Neural crest cell (in vitro differentiated cells): ENCODE results near the gene LTBP1. TPM values are rescaled to one million over a fixed set of nuclear protein-coding genes. Genes with fewer than 3 reads are reported as not detected.
A peak's percentile ranks its signal among the peaks of the same experiment; 100 is the strongest.

Experiments
- DNase-seq: peaks from one replicate; pipeline ENCODE4 v3.0.0; 2021; ENCODE audit warnings: low read depth, mixed read lengths, low spot score
- H3K27ac Mint-ChIP-seq: one replicate; pipeline ENCODE4 v1.8.0; 2021; ENCODE audit warnings: mild to moderate bottlenecking, mixed read lengths; ENCODE audit not compliant: unreplicated experiment
- H3K27me3 Mint-ChIP-seq: 2 replicates; pipeline ENCODE4 v1.8.0; 2021; ENCODE audit warnings: low read depth, mild to moderate bottlenecking, mixed read lengths
- H3K36me3 Mint-ChIP-seq: 2 replicates; pipeline ENCODE4 v1.8.0; 2021; ENCODE audit warnings: low read depth, mild to moderate bottlenecking, mixed read lengths
- H3K4me1 Mint-ChIP-seq: 2 replicates; pipeline ENCODE4 v1.8.0; 2021; ENCODE audit warnings: mixed read lengths
- H3K4me3 Mint-ChIP-seq: one replicate; pipeline ENCODE4 v1.8.0; 2021; ENCODE audit warnings: mild to moderate bottlenecking, mixed read lengths
- H3K9me3 Mint-ChIP-seq: 2 replicates; pipeline ENCODE4 v1.8.0; 2021; ENCODE audit warnings: mixed read lengths
- total RNA-seq: library from RNA; stranded (reverse); gene quantifications from 2 replicates; pipeline ENCODE4 v1.2.1, GENCODE V29; 2021
- TF ChIP-seq, protein P1 (sequence below): fragments of 200-600 bp; sonication (generic); conservative IDR thresholded peaks from 2 replicates; pipeline ENCODE4 v1.5.0; 2021; ENCODE audit warnings: antibody characterized with exemption, mild to moderate bottlenecking

The LTBP1 gene
- total RNA-seq, 1 donor from 2014 or later, result 30.2 TPM

DNA sequence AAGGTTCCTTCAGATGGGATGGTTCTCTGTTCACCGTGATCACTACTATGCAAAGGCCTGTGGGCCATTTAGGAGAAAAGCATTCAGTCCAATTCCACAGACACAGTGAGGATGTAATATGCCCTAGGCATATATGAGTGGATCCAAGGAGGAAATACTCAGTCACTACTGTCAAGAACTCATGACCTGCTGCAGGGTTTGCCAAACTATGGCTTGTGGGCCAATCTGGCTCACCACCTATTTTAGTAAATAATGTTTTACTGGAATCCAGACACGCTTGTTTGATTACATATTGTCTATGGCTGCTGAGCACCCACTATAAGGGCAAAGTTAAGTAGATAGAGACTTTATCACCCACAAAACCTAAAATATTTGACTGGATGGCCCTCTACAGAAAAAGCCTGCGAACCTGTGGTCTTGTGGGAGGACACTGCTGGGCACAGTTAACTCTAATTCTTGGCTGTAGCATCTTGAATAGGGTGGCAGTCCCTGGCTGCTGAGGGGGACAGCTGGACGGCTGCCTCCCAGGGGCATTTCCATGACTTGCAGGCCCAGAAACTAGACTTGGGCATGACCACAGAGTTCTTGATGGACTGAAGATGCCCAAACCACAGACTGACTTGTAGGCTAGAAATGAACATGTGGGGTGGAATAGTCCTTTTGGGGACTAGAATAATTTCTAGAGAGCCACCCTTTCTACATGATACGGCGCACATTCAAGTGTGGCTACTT, 20.6 kb upstream of the LTBP1 start:
- Mint-ChIP-seq H3K27me3 (no peaks in the 10 kb centered on the region), H3K36me3 (no peaks in the 10 kb centered on the region), H3K4me3 (no peak overlapping the region), H3K27ac (no peak overlapping the region), H3K4me1 (peaks cover 15% of the 10 kb centered on the region), H3K9me3 (peaks cover 10% of the 10 kb centered on the region)
- no peak for DNase-seq
- TF ChIP-seq, protein P1, sequence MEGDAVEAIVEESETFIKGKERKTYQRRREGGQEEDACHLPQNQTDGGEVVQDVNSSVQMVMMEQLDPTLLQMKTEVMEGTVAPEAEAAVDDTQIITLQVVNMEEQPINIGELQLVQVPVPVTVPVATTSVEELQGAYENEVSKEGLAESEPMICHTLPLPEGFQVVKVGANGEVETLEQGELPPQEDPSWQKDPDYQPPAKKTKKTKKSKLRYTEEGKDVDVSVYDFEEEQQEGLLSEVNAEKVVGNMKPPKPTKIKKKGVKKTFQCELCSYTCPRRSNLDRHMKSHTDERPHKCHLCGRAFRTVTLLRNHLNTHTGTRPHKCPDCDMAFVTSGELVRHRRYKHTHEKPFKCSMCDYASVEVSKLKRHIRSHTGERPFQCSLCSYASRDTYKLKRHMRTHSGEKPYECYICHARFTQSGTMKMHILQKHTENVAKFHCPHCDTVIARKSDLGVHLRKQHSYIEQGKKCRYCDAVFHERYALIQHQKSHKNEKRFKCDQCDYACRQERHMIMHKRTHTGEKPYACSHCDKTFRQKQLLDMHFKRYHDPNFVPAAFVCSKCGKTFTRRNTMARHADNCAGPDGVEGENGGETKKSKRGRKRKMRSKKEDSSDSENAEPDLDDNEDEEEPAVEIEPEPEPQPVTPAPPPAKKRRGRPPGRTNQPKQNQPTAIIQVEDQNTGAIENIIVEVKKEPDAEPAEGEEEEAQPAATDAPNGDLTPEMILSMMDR, result no peak

DNA sequence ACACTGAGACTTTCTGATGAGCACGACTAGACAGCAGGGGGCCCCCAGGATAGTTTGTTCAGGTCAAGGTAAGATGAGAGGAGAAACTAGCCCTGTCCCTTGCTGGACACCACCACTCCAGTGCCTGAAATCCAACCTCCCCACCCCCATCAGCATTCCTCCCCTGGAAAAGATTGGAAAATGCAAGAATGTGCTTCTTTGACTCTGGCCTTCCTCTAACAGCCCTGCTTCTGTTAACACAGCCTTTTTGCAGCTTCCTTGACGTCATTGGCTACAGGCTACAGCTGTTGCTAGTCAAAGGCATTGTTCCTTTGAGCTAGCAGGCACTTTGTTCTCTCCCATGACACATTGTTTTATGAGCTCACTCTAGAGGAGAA, 20.1 kb upstream of the LTBP1 start:
- no peak for DNase-seq
- Mint-ChIP-seq H3K9me3 (peaks cover 10% of the 10 kb centered on the region), H3K27me3 (no peaks in the 10 kb centered on the region), H3K36me3 (no peaks in the 10 kb centered on the region), H3K4me1 (peaks cover 18% of the 10 kb centered on the region), H3K27ac (peak overlapping the region; percentile 37), H3K4me3 (no peak overlapping the region)
- TF ChIP-seq, protein P1, result no peak

DNA sequence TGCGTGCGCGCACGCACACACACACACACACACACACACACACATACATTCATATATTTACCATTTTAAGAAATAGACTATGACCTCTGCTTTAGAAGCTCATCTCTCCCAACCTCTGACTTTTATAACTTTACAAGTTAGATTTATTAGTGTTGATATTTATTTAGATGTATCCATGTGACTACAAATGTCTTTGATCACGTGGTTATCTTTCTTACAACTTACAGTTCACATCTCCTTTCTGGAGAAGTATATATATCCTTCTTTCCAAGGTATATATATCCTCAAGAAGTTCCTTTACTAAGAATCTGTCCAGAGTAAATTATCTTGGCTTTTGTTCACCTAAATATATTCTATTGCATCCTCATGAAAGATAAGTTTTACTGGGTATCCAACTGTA, 16.3 kb upstream of the LTBP1 start:
- peaks cover 10% of the 10 kb centered on the region for H3K9me3 Mint-ChIP-seq
- no peak overlapping the region for H3K4me3 Mint-ChIP-seq
- DNase-seq, result no peak
- TF ChIP-seq, protein P1, result no peak
- peaks cover 26% of the 10 kb centered on the region for H3K4me1 Mint-ChIP-seq
- no peak overlapping the region for H3K27ac Mint-ChIP-seq
- H3K27me3 Mint-ChIP-seq, result no peaks in the 10 kb centered on the region
- no peaks in the 10 kb centered on the region for H3K36me3 Mint-ChIP-seq

DNA sequence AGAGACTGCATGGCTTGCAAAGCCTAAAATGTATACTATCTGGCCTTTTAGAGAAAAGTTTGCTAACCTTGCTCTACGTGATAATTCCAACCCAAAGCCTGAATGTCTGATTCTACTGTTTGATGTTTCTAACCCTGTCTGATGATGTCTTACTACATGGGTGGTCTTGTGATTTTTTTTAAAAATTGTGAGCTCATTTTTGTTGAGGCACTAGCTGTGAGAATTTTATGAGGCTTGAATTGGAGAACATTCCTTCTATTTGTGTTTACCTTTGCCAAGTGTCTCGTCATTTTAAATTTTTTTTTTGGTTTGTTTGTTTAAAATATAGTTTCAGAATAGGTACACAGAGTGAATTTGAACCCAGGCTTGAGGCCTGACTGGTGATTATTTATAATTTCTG, 15.2 kb upstream of the LTBP1 start:
- peaks cover 10% of the 10 kb centered on the region for H3K9me3 Mint-ChIP-seq
- no peak overlapping the region for H3K4me3 Mint-ChIP-seq
- no peak overlapping the region for H3K27ac Mint-ChIP-seq
- H3K4me1 Mint-ChIP-seq, result peaks cover 28% of the 10 kb centered on the region
- no peak for DNase-seq
- TF ChIP-seq, protein P1, result no peak
- no peaks in the 10 kb centered on the region for H3K36me3 Mint-ChIP-seq
- no peaks in the 10 kb centered on the region for H3K27me3 Mint-ChIP-seq

DNA sequence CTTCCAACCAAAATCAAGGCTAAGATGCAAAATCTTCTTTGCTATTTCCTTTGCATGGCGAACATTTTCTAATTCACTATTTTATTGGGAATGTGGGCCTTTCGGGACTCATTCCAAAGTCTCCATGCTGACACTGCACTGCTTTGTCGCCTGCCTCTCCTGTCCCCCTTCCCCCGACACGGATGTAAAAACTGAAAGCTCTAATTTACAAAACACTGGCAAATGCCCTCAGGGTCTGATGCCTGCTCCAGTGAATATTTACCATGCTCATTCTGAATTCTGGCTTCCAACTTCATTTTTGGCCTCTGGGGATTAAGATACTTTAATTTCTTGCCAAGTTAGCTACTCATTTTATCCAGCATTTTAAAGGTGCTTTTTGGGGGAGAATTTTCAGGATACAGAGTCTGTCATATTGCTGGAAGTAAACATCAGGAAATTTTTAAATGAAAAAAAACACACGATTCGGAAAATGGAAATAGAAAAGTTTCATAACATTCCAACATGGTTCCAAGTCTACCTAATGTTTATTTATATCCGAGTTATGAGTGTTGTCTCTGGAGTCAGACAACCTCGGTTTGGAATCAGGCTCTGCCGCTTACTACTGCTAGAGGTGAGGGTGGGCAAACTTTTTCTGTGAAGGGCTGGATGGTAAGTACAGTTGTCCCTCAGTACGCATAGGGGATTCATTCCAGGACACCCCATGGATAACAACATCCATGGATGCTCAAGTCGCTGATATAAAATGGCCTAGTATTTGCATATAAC, 14.6 kb upstream of the LTBP1 start:
- Mint-ChIP-seq H3K4me3 (no peak overlapping the region), H3K9me3 (peaks cover 7% of the 10 kb centered on the region)
- TF ChIP-seq, protein P1, result no peak

More for the DNA sequence above, 14.6 kb upstream of the LTBP1 start:
- no peaks in the 10 kb centered on the region for H3K27me3 Mint-ChIP-seq
- H3K4me1 Mint-ChIP-seq, result peaks cover 22% of the 10 kb centered on the region
- DNase-seq, result no peak
- H3K36me3 Mint-ChIP-seq, result no peaks in the 10 kb centered on the region
- no peak overlapping the region for H3K27ac Mint-ChIP-seq
